K562 (cell line): ENCODE data around the gene RPRD1B.

Experiments used
- CBX3 ChIP-seq, 2 experiments: IDR thresholded peaks; 1 replicate in 1 of 2; 2 replicates in 1 of 2; pipeline ENCODE4 v1.6.1; 2012; ENCODE audit warnings: inconsistent platforms in 2 of 2, low read length in 2 of 2, borderline replicate concordance in 1 of 2, control low read depth in 1 of 2
- CHCHD3 ChIP-seq: fragments of 250-450 bp; sonication (Bioruptor Pico); IDR thresholded peaks from 2 replicates; pipeline ENCODE4 v2.1.2; 2022; ENCODE audit warnings: mild to moderate bottlenecking
- NFIC ChIP-seq: fragments of 450-650 bp; IDR thresholded peaks from 2 replicates; pipeline ENCODE4 v1.6.1; 2017; ENCODE audit warnings: mild to moderate bottlenecking, inconsistent platforms
- NUFIP1 ChIP-seq: fragments of 450-650 bp; IDR thresholded peaks from 2 replicates; pipeline ENCODE4 v1.6.1; 2018; ENCODE audit not compliant: partially characterized antibody
- PRPF4 ChIP-seq: fragments of 200-400 bp; formaldehyde crosslinking; IDR thresholded peaks from one replicate; pipeline ENCODE4 v1.6.1; 2017; ENCODE audit warnings: low read length, low read depth, mild to moderate bottlenecking; ENCODE audit not compliant: insufficient read depth, poor library complexity, severe bottlenecking
- TAF1 ChIP-seq: IDR thresholded peaks from 2 replicates; pipeline ENCODE4 v1.6.1; 2011; ENCODE audit warnings: mild to moderate bottlenecking, low read length, moderate library complexity; ENCODE audit not compliant: insufficient read depth, control insufficient read depth, severe bottlenecking; ENCODE audit errors: extremely low read depth
- ZNF707 ChIP-seq: fragments of 250-450 bp; sonication (Bioruptor Pico); conservative IDR thresholded peaks from 2 replicates; pipeline ENCODE4 v1.8.0; 2022; ENCODE audit warnings: inconsistent platforms, mild to moderate bottlenecking, moderate library complexity
- TF ChIP-seq, protein P1 (sequence below), 2 experiments: fragments of 450-650 bp in 1 of 2; sonication (generic) in 1 of 2; formaldehyde crosslinking in 1 of 2; IDR thresholded peaks in 1 of 2; conservative IDR thresholded peaks in 1 of 2; 2 replicates each; pipeline versions ENCODE4 v1.6.1 to v1.8.1; 2016 to 2023; ENCODE audit warnings: mild to moderate bottlenecking in 2 of 2, moderate library complexity in 2 of 2, inconsistent platforms in 1 of 2, missing genetic modification reagents in 1 of 2
- TF ChIP-seq, protein P2 (sequence below), 3 experiments: IDR thresholded peaks in 2 of 3; conservative IDR thresholded peaks in 1 of 3; 2 replicates each; pipeline ENCODE4 v1.5.1; 2011 to 2012; ENCODE audit warnings: low read length in 3 of 3, mild to moderate bottlenecking in 3 of 3, control low read depth in 2 of 3, improper control_type of control experiment in 1 of 3, inconsistent platforms in 1 of 3, low read depth in 1 of 3, mixed read lengths in 1 of 3, moderate library complexity in 1 of 3; ENCODE audit not compliant: insufficient read depth in 2 of 3
- TF ChIP-seq, protein P3 (sequence below), 2 experiments: IDR thresholded peaks; 2 replicates each; pipeline ENCODE4 v1.6.1; 2011; ENCODE audit warnings: borderline replicate concordance in 1 of 2, control low read depth in 1 of 2, low read depth in 1 of 2, low read length in 1 of 2, mild to moderate bottlenecking in 1 of 2, mixed read lengths in 1 of 2, moderate library complexity in 1 of 2; ENCODE audit not compliant: insufficient read depth in 1 of 2, insufficient read length in 1 of 2, poor library complexity in 1 of 2, severe bottlenecking in 1 of 2; ENCODE audit errors: extremely low read depth in 1 of 2

DNA sequence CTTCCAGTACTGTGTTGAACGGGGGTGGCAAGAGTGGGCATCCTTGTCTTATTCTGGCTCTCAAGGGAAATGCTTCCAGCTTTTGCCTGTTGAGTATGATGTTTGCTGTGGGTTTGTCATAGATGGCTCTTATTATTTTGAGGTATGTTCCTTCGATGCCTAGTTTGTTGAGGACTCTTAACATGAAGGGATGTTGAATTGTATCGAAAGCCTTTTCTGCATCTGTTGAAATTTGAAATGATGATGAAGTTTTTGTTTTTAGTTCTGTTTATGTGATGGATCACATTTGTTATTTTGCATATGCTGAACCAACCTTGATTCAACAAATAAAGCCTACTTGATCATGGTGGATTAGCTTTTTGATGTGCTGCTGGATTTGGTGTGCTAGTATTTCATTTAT lies 48.0 kb downstream of the RPRD1B start:
- TF ChIP-seq CBX3 (IDR thresholded peaks at IDR 0.05; ENCODE audit: borderline replicate concordance in 1 of 2, low read length in 2 of 2) (no peak), NFIC (no peak), CHCHD3 (CRISPR knock-in tag) (no peak), TAF1 (no peak), NUFIP1 (no peak), PRPF4 (no peak), ZNF707 (CRISPR knock-in tag) (no peak)
- TF ChIP-seq, protein P1, sequence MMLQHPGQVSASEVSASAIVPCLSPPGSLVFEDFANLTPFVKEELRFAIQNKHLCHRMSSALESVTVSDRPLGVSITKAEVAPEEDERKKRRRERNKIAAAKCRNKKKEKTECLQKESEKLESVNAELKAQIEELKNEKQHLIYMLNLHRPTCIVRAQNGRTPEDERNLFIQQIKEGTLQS (IDR thresholded peaks at IDR 0.05): no peak
- TF ChIP-seq, protein P1 (CRISPR knock-in tag; conservative IDR thresholded peaks at IDR 0.05): no peak
- TF ChIP-seq, protein P2, sequence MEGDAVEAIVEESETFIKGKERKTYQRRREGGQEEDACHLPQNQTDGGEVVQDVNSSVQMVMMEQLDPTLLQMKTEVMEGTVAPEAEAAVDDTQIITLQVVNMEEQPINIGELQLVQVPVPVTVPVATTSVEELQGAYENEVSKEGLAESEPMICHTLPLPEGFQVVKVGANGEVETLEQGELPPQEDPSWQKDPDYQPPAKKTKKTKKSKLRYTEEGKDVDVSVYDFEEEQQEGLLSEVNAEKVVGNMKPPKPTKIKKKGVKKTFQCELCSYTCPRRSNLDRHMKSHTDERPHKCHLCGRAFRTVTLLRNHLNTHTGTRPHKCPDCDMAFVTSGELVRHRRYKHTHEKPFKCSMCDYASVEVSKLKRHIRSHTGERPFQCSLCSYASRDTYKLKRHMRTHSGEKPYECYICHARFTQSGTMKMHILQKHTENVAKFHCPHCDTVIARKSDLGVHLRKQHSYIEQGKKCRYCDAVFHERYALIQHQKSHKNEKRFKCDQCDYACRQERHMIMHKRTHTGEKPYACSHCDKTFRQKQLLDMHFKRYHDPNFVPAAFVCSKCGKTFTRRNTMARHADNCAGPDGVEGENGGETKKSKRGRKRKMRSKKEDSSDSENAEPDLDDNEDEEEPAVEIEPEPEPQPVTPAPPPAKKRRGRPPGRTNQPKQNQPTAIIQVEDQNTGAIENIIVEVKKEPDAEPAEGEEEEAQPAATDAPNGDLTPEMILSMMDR (IDR thresholded peaks at IDR 0.05 in 2 of 3, conservative IDR thresholded peaks at IDR 0.05 in 1 of 3; ENCODE audit: insufficient read depth in 2 of 3, low read depth in 1 of 3, low read length in 3 of 3): no peak
- TF ChIP-seq, protein P3, sequence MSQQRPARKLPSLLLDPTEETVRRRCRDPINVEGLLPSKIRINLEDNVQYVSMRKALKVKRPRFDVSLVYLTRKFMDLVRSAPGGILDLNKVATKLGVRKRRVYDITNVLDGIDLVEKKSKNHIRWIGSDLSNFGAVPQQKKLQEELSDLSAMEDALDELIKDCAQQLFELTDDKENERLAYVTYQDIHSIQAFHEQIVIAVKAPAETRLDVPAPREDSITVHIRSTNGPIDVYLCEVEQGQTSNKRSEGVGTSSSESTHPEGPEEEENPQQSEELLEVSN (IDR thresholded peaks at IDR 0.05; ENCODE audit: borderline replicate concordance in 1 of 2, extremely low read depth in 1 of 2, insufficient read depth in 1 of 2, insufficient read length in 1 of 2, low read depth in 1 of 2, low read length in 1 of 2, poor library complexity in 1 of 2, severe bottlenecking in 1 of 2): no peak
